DMS53 treated with DMSO at 0.1 percent for 48 hours (cell line): ENCODE data around the gene PARP3.
A peak's percentile ranks its signal among the peaks of the same experiment; 100 is the strongest.

Experiments used
- DNase-seq: peaks from one replicate; lab custom pipeline; 2025; ENCODE audit not compliant: unreplicated experiment; lab: John Stamatoyannopoulos, UW

PARP3 gene

DNA sequence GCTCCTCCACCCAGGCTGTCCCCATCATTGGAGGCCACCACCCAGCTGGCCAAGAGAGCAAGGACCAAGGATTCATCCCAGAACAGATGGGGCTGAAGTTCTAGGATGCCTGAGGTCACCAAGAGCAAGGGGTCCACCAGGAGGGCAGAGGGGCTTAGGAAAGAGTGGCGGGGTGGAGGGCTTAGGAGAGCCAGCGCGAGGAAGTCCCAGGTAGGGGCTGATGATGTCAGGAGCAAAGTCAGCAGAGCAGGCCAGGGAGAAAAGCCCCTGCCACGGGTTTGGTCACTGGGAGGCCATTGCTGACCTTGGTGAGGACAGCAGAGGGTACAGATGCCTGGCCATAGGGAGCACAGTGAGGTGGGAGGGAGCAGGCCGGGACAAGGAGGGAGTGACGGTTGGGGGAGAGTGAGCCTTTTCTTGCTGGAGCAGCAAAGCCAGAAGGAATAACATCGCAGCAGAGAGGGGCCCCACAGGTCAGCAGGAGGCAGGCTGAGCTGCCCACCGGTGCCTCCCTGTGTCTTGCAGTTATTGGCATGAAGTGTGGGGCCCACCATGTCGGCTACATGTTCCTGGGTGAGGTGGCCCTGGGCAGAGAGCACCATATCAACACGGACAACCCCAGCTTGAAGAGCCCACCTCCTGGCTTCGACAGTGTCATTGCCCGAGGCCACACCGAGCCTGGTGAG lies 5.2 kb downstream of the PARP3 start:
- no peak for DNase-seq

DNA sequence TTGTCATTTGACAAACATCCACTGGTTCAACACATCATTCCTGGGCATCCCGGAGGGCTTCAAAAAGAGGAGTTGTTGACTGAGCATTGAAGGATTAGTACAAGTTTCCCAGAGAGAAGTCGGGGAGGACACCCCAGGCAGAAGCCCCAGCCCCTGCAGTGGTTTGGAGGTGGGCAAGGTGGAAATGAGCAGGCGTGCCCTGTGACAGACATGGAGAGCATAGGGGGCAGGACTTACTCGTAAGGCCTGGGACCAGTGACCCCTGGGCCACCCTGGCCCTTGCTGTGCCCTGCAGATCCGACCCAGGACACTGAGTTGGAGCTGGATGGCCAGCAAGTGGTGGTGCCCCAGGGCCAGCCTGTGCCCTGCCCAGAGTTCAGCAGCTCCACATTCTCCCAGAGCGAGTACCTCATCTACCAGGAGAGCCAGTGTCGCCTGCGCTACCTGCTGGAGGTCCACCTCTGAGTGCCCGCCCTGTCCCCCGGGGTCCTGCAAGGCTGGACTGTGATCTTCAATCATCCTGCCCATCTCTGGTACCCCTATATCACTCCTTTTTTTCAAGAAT lies 5.9 kb downstream of the PARP3 start:
- no peak for DNase-seq

- DNase-seq = no peak
These were observed 7.0 kb downstream of the PARP3 start for GRCh38 chr3:51949121-51949520.

- DNase-seq = no peak
These were observed 8.7 kb downstream of the PARP3 start for GRCh38 chr3:51950899-51951298.

DNA sequence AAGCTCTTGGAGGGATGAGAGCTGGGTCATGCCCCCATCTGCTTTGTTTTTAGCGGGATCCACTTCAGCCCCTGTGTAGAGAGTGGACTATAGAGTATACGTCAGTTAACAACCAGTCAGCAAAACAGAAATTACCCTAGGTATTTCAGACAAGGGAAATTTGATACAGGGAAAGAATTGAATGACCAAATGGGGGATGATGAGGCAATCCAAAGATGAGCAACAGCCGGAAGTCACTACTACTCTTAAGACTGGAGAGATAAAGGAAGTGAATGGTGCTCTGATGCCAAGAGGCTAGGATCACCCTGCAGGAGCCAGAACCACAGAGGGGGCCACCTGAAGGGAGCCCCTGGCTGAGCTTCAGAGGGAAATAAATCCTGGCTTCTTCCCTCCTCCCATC lies 11.3 kb downstream of the PARP3 start:
- no peak for DNase-seq

- DNase-seq = no peak
These were observed 11.9 kb downstream of the PARP3 start for GRCh38 chr3:51954105-51954504.

DNA sequence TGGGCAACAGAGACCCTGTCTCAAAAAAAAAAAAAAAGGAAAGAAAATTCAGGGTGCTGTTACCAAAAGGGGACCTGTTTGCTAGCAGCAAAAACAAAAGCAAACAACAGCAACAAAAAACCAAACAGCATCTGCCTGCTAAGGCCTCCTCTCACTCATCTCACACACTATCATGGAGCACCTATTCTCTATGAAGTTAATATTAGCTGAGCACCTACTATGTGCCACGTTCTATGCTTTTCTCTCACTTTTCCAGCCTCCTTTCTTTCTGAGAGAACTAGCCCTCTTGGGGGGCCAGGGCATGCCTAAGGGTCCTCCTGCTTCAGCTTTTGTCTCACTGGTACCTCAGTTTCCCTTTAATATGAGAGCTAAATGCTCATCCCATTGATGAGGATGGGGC lies 12.6 kb downstream of the PARP3 start:
- no peak for DNase-seq

- no peak for DNase-seq
These were observed 13.2 kb downstream of the PARP3 start, which contains the start of gene GPR62 for GRCh38 chr3:51955175-51955892. Gene GPR62 (plus strand): TSS chr3:51955381. CDS start chr3:51955653, 272 bp downstream.

DNA sequence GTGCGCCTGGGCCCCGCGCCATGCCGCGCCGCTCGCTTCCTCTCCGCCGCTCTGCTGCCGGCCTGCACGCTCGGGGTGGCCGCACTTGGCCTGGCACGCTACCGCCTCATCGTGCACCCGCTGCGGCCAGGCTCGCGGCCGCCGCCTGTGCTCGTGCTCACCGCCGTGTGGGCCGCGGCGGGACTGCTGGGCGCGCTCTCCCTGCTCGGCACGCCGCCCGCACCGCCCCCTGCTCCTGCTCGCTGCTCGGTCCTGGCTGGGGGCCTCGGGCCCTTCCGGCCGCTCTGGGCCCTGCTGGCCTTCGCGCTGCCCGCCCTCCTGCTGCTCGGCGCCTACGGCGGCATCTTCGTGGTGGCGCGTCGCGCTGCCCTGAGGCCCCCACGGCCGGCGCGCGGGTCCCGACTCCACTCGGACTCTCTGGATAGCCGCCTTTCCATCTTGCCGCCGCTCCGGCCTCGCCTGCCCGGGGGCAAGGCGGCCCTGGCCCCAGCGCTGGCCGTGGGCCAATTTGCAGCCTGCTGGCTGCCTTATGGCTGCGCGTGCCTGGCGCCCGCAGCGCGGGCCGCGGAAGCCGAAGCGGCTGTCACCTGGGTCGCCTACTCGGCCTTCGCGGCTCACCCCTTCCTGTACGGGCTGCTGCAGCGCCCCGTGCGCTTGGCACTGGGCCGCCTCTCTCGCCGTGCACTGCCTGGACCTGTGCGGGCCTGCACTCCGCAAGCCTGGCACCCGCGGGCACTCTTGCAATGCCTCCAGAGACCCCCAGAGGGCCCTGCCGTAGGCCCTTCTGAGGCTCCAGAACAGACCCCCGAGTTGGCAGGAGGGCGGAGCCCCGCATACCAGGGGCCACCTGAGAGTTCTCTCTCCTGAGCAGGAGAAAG lies 14.0 kb downstream of the PARP3 start:
- DNase-seq = peak; percentile 8

DNA sequence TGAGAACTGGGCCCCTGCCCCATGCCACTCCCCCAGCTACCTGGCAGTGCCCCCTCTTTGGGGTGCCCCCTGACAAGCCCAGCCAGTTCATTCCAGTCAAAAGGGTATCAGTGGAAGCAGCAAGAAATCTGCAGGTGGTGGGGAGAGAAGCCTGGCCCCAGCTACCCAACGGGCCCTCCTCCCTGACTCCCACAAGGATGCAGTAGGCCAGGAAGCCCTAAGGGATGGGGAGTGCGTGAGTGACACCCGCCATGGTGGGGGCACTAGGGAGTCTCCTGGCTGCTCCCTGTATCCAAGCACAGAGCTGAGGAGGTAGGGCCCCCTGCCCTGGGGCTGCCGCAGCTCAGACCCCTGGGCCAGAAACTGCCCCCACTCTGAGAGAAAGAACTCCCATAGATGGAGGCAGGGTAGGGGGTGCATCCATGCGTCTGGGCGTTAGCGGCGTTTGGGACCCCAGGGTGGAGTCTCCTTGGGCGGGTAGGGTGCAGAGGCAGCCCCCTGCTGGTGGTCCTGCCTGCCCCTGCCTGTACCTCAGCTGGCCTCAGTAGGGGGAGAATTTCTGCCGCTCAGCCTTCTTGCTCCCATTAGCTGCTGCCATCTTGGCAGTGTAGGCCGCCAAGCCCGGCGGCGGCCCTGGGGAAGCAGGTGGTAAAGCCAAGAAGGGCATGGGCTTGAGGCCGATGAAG lies 15.5 kb downstream of the PARP3 start:
- DNase-seq = no peak

DNA sequence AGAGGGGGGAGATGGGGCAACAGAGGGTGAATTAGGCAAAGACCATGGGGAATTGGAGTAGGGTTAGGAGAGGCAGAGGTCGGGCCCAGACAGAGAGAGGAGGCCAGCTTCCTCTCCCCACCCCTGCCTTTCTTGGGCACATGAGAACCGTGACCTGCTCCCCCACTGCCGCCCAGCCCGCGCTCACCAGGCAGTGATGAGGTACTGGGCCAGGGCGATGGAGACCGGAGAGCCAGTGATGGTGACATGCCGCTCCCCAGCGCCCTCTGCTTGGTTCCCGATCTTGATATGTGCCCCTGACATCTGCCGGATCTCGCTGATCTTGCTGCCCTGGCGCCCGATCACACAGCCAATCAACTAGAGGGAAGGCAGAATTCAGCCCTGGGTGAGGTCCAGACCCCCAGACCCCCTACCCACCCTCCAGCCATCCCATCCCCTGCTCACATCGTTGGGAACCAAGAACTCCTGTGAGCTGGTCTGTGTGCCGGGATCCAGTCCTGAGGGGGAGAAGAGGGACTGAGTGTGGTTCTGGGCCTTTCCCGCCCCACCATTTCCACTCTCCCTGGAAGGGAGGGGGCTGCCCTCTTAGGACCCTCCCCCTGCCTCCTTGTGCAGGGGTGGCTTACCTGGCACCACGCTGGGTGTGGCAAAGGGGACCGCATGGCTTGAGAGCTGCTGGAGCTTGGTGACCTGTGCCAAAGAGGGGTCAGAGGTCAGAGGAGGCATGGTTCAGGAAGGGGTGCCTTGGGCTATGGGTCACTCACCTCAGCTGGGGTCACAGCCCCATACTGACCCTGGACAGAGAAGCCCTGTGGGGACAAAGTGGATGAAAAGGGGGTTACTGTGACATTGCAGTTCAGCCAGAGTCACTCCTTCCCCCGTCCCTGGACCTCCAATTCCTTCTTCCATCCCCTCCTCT lies 16.7 kb downstream of the PARP3 start:
- no peak for DNase-seq

DNA sequence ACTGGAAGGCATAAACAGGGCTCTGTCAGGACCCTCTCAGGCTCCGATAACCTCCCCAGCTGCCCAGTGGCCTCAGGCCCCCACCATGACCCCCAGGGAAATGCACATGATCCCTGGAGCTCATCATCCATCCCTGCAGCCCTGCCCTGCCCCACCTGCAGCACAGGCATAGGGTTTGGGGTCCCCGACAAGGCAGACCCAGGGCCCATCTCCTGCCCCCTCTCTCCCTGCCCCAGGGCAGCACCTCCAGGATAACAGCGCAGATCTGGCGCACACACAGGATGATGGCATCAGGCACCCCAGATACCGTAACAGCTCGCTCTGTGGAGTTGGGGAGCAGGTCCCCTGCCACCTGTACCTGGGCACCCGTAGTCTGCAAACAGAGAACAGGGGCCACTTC lies 17.5 kb downstream of the PARP3 start:
- DNase-seq = no peak

DNA sequence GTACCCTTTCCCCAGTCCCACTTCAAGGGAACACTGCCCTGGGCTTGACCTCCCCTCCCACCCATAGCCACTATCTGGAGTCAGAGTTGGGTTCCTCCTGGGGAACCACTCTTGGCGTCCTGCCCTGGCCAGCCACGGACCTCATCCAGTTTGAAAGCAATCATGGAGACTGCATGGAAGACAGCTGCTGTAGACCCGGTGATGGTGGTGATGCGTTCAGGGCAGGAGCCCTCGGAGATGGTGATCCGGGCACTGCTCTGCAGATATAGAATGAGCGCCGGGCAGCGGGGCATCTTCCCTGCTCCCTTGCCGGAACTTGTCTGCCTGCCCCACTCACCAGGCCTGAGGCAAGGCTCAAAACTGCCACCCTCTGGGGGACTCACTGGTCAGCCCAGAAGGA lies 18.2 kb downstream of the PARP3 start:
- DNase-seq = no peak

DNA sequence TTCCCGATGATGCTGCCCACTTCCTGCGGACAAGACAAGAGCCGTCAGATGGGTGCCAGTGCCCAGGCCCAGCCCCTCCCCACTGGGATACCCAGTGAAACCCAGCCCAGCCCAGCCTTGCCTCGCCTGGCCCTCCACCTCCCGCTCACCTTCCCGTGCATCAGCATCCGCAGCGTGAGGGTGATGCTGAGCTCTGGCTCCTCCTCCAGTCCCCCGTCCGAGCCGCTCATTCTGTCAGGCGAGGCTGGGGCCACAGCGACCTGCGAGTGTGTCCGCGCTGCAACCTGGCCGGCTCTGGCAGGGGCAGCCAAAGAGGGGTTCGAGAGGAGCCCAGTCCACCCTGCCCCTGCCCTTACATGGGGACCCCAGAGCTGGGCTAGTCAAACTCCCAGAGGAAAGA lies 18.8 kb downstream of the PARP3 start:
- no peak for DNase-seq

- DNase-seq = no peak
These were observed 19.7 kb downstream of the PARP3 start for GRCh38 chr3:51961602-51962569.

- no peak for DNase-seq
These were observed 20.8 kb downstream of the PARP3 start for GRCh38 chr3:51962854-51963530.

DNA sequence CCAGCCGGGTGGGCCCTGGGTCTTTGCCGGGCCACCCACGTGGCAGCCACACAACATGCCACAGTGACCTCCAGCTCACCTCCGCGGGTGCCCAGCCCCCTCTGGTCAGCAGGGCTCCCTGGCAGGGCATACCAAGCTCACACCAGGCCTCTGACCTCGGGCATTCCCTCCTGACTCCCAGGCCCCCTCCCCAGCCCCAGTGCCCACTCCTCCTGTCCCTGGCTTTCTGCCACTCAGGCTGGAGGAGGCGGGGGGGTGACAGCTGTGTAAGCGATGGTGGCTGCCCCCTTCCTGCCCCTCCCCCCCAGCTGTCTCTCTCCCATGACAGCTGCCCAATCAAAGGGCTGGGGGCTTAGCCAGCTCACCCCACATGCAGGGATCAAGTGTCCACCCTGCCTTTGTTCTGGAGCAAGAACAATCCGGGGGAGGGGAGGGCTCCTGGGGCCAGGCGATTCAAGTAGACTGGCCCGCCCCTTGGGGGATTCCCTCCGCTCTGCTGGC lies 21.8 kb downstream of the PARP3 start:
- no peak for DNase-seq

- DNase-seq = no peak
These were observed 22.4 kb downstream of the PARP3 start for GRCh38 chr3:51964521-51964920.
